GM06990 (cell line): ENCODE measurements around the gene LAMA4.

Experiments used
- DNase-seq: peaks from one replicate; pipeline ENCODE4 v3.0.0-alpha.2; 2011; ENCODE audit not compliant: insufficient read length; ENCODE audit errors: extremely low read depth
- H3K27me3 ChIP-seq: replicated peaks from 2 replicates; pipeline ENCODE4 v1.6.0; 2011; ENCODE audit warnings: low read length; ENCODE audit not compliant: control insufficient read depth, insufficient read depth
- H3K36me3 ChIP-seq: 2 replicates; pipeline ENCODE4 v1.5.1; 2011; ENCODE audit warnings: low read length; ENCODE audit not compliant: control insufficient read depth, insufficient read depth
- H3K4me3 ChIP-seq: replicated peaks from 2 replicates; pipeline ENCODE4 v1.5.1; 2011; ENCODE audit warnings: low read depth, mild to moderate bottlenecking, control low read depth, low read length
- CTCF ChIP-seq: IDR thresholded peaks from 2 replicates; pipeline ENCODE4 v1.5.1; 2011; ENCODE audit warnings: low read length, control low read depth, mild to moderate bottlenecking, inconsistent platforms; ENCODE audit not compliant: insufficient read depth, poor library complexity, severe bottlenecking

Gene LAMA4

GRCh38 chr6:112283621-112284020, 29.3 kb upstream of the LAMA4 start:
- H3K36me3 ChIP-seq: no peaks in the 10 kb centered on the region
- TF ChIP-seq CTCF: no peak
- no peak for DNase-seq
- no peaks in the 10 kb centered on the region for H3K27me3 ChIP-seq
- no peak overlapping the region for H3K4me3 ChIP-seq

- Histone ChIP-seq H3K27me3 (no peaks in the 10 kb centered on the region), H3K36me3 (no peaks in the 10 kb centered on the region), H3K4me3 (no peak overlapping the region)
- DNase-seq: no peak
- TF ChIP-seq CTCF: no peak
These were observed 27.7 kb upstream of the LAMA4 start for GRCh38 chr6:112281821-112282615.

GRCh38 chr6:112279031-112279935, 24.9 kb upstream of the LAMA4 start:
- Histone ChIP-seq H3K27me3 (no peaks in the 10 kb centered on the region), H3K4me3 (no peak overlapping the region), H3K36me3 (no peaks in the 10 kb centered on the region)
- DNase-seq: no peak
- no peak for TF ChIP-seq CTCF

- H3K27me3 ChIP-seq: no peaks in the 10 kb centered on the region
- DNase-seq: no peak
- TF ChIP-seq CTCF: no peak
- no peak overlapping the region for H3K4me3 ChIP-seq
- H3K36me3 ChIP-seq: no peaks in the 10 kb centered on the region
These were observed 21.0 kb upstream of the LAMA4 start for GRCh38 chr6:112275365-112275764.

- Histone ChIP-seq H3K36me3 (no peaks in the 10 kb centered on the region), H3K4me3 (no peak overlapping the region), H3K27me3 (no peaks in the 10 kb centered on the region)
- no peak for DNase-seq
- no peak for TF ChIP-seq CTCF
These were observed 20.4 kb upstream of the LAMA4 start for GRCh38 chr6:112274774-112275173.
